GM18517 (cell line): ENCODE data around the gene TMEM120B.
A peak's percentile ranks its signal among the peaks of the same experiment; 100 is the strongest.

Experiments
- ATAC-seq: cut with Tn5 transposase; IDR thresholded peaks from one replicate; pipeline ENCODE4 v1.9.1; 2021; ENCODE audit warnings: mild to moderate bottlenecking, moderate library complexity; ENCODE audit not compliant: unreplicated experiment

The TMEM120B gene

GRCh38 chr12:121770388-121770787 is 57.8 kb downstream of the TMEM120B start:
- no peak for ATAC-seq

DNA sequence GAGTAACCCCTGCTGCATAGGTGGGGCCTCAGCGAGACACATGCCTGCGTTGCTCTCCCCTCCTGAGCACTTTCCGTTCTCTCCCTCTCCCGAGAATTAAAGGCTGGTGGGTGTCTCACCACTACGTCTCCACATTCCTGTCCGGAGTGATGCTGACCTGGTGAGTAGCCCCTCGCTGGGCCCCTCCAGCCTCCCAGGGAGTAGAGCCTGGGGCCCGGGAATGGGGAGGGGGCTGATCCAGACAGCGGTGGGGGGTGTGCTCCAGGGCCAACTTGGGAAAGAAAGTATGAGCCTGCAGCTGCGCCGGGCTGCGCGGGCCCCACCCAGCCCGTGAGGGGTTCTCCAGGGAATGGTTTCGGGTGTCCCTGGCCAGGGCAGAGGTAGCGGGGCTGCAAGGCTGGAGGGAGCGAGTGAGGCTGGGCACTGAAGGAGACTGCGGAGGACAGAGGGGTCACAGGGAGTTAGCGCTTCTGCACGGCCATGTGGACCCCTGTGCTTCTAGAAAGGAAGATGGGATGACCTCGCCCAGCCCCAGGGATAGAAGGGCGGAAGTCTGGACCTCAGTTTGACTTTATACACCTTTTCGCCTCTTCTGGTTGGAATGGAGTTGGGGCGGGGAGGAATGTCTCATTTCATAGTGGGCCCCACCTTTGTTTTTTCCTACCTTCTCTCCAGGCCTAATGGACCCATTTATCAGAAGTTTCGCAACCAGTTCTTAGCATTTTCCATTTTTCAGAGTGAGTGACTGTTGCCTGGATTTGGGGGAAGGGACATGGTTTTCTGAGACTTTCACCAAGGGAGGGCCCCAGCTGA is 58.5 kb downstream of the TMEM120B start:
- ATAC-seq = no peak

DNA sequence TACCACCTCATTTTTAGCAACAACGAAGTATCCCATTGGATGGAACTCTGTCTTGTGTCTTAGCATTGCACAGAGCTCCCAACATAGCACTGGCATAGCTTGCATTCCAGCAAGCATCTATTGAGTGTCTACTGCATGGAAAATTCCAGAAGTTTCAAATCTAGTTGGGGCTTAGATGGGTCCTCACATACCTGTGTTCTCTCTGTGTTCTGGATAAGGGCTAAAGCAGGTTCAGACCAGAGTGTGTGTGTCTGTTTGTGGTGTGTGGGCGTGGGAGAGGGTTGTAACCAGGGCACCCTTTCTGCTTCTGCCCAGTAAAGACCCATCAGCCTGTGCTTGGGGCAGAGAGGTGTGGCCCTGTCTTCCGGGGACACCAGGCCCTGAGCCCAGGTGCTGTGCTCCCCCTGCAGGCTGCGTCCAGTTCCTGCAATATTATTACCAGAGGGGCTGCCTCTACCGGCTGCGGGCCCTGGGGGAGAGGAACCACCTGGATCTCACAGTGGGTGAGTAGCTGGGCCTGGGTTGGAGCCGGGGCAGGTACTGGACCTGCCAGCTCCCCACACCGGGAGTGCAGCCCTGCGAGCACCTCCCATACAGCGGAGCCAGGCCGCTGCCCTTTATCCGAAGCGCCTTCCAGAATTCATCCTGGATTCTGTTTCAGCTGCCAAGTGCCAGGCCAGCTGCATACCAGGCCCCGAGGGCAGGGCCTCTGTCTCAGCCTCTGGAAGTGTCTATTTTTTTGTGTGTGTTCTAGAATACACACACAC is 60.6 kb downstream of the TMEM120B start:
- ATAC-seq = no peak

DNA sequence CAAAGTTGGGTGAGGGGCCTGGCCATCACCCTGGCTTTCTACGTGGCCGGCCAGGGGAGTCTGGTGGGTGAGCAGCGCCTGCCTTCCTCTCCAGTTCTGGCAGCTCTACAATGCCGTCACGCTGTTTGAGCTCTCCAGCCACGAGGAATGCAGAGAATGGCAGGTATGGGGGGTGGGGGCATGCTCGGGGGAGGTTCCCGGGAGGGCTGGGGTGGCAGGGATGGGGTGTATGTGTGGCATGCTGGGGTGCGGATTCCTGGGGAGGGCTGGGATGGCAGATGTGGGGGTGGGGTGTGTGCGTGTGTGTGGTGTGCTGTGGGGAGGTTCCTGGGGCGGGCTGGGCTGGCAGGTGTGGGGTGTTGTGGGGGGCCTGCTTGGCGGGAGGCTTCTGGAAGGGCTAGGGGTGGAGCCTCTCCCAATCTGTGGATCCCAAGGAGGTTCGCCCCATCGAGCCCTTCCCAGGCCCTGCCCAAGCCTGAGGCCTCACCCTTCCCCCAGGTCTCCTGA is 62.5 kb downstream of the TMEM120B start:
- ATAC-seq = no peak

- ATAC-seq = no peak
These were observed 62.9 kb downstream of the TMEM120B start for GRCh38 chr12:121775501-121775900.

DNA sequence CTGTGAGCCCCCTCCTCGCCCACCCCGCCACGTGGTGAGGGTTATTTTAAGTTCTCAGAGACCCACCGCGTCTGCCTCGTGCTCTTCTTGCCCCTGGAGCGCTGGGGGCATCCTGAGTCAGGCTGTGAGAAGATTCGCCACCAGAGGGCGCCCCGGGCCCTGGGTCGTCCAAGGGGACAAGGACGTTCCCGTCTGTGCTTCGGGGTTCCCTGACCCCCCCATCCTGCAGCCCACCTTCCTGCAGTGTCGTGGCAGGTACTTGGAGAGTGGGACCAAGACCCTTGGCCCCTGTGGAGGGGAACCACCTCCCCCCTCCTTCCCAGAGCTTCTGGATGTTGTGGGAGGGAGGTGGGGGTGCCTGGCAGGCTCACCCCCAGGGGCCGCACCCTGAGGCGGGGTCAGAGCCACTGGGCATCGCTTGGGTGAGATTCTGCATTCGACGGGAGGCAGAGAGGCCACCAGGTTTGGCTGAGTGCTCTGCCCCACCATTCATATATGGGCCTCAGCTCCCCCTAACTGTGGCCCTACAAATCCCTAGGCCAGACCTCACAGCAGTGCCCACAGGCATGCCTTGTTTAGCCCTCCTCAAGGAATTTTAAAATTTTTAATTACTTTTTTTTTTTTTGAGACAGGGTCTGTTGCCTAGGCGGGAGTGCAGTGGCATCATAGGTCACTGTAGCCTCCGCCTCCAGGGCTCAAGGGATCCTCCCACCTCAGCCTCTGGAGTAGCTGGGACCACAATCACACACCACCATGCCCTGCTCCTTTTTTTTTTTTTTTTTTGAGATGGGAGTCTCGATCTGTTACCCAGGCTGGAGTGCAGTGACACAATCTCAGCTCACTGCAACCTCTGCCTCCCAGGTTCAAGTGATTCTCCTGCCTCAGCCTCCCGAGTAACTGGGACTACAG is 63.9 kb downstream of the TMEM120B start:
- ATAC-seq = no peak

GRCh38 chr12:121778567-121779421 is 66.2 kb downstream of the TMEM120B start:
- no peak for ATAC-seq

DNA sequence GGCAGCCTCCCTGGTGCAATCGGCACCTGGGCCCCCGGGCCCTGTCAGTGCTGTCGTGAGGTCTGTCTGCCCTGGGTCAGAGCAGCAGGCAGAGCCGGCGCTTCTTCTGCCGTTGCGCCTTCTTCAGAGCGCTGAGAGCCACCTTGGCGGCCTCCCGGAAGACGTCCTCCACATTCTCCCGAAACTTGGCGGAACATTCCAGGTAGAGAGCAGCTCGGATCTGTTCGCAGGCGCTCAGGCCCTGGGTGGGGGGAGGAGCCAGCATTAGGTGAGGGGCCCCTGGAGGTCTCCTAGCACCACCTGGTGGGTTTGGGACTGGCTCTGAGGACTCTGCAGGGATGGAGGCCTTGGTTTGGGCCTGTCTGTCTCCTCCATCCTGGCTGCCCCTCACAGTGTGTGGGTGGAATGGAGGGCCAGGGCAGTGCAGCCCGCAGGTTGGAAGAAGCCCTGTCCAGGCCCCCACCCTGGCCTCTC is 66.9 kb downstream of the TMEM120B start:
- no peak for ATAC-seq

GRCh38 chr12:121780429-121780828 is 67.9 kb downstream of the TMEM120B start:
- ATAC-seq = no peak

DNA sequence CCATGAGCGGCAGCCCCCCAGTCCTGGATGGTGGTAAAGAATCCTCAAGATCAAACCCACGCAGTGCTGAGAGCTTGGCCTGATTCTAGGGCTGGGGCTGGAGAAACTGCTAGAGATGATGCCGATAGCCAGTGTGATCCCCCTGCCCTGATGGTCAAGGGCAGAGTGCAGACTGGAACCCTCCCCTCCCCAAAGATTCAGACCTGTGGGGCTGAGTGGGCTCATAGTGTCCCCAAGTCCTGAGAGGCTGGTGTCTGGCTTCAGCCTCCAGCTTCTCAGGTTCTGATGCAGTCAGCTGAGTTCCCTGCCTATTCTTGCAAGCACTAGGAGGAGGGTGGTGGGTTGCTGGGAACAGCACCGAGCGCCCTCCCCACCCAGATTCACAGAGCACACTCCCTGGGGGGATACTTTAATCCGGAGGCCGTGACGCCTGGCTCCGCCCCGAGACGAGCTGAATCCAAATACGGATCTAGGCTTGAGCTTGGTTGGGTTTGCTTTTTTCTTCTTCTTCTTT is 69.0 kb downstream of the TMEM120B start:
- ATAC-seq = peak; percentile 26

DNA sequence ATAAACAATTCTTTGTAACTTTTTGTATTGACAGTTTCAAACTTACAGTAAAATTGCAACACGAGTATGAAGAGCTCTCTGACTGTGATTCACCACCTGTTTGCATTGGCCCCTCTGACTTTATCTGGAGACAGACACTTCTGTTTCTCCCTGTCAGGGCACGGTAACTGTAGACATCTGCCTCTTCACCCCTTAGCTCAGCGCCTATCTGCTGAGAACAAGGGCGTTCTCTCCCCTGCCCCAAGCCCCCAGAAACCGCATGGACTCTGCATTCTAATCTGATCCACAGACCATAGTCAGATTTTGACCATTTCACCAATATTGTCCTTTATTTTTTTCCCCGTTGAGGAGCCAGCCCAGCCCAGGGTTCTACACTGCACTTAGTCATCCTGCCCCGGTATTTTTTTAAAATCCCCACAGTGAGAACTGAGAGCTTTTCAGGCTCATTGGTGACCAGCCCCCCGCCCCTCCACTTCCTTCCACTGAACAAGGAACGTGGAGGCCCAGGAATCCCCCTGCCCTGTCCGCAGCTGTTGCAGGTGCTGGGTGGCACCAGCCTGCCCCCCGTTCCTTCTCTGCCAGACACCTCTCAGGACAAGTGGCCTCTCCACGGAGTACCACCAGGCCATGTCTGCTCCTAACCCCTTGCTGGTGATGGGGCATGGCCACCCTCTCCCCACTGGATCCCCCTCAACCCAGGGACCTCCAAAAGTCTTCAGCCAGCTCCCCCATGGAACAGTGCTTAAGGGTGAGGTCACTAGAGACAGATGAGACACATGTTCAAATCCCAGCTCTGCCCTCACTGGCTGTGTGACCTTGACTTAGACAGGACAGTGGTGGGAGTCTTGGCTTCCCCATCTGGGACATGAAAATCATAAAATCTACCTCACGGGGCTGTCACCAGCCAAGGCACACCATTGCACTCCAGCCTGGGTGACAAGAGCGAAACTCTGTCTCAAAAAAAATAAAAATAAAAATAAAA is 69.7 kb downstream of the TMEM120B start:
- ATAC-seq = peak; percentile 52

DNA sequence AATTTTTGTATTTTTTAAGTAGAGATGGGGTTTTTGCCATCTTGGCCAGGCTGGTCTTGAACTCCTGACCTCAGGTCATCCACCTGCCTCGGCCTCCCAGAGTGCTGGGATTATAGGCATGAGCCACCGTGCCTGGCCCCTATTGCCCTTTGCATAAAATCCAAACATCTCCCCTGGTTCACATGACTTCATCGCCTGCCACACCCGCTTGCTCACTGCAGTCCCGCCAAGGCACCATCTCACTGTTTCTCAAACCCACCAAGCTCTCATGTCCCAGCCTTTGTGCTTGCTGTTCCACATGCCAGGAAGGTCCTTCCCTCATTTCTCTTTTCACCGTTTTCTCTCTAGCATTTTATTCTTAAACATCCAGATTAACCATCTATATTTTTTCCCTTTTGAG is 71.2 kb downstream of the TMEM120B start:
- ATAC-seq = no peak

DNA sequence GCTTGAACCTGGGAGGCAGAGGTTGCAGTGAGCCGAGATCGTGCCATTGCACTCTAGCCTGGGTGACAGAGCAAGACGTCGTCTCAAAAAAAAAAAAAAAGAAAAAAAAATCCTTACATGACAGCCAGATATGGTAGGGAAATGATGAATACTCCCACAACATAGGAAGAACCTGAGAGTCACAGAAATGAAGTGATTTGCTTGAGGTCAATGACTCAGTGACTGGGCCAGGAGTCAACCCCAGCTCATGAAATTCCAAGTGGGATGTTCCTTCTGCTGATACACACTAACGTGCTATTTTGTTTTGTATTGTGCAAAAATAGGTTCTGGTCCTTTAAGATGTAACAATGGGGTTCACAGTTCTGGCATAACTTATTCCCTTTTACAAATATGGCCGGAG is 71.9 kb downstream of the TMEM120B start:
- ATAC-seq = no peak

DNA sequence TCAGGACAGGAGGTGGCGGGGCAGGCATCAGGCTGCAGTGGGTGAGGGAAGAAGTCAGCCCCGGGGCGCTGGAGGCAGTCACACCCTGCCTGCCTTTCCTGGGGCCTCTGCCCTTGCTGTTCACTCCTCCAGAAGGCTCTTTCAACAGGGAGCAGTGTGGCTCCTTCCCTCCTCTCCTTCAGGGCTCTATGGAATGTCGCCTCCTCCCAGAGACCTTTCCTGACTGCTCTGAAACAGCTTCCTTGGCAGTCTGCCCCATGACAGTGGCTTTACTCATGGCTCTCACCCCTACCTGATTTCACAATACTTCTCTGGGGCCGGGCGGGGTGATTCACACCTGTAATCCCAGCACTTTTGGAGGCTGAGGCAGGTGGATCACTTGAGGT is 73.9 kb downstream of the TMEM120B start:
- ATAC-seq = no peak

- no peak for ATAC-seq
These were observed 74.8 kb downstream of the TMEM120B start for GRCh38 chr12:121787063-121788025.

DNA sequence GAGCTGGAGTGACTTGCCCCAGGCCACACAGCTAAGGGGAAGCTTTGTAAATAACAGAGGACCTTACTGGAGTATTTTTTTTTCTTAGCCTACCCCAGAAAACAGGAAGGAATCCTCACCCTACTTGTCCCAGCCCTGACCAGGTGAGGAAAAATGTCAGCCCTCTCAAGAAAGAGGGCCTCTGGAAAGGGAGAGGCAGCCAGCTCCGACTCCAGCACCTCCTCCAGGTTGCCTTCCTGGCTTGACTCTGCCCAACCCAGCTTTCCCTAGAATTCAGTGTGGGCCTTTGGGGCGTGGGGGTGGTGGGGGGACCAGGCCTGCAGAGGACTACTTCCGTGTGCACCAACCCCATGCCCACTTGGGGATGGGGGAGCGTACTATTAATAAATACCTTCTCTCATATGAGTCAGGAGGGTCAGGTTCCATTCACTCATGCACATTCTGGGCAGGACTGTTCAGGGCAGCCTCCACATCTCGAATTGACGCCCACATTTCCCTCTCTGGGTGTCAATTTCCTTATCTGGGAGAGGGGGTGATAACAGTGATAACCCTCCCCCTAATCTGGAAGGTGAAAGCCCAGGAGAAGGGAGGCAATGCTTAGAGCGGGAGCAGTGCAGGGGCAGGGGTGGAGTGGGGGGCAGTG is 75.7 kb downstream of the TMEM120B start:
- ATAC-seq = no peak

- ATAC-seq = no peak
These were observed 76.8 kb downstream of the TMEM120B start for GRCh38 chr12:121789233-121789781.
